Mesothelial cell of epicardium (in vitro differentiated cells): ENCODE measurements around the gene ADH1B. TPM values are rescaled to one million over a fixed set of nuclear protein-coding genes. Genes with fewer than 3 reads are reported as not detected.

Experiments used
- DNase-seq, 2 experiments: peaks; one replicate each; pipeline ENCODE4 v3.0.0; 2021; ENCODE audit warnings: low spot score in 2 of 2; ENCODE audit not compliant: unreplicated experiment in 2 of 2
- H3K27ac Mint-ChIP-seq: 2 replicates; pipeline ENCODE4 v1.8.0; 2021; ENCODE audit warnings: mixed read lengths
- H3K27me3 Mint-ChIP-seq: 2 replicates; pipeline ENCODE4 v1.8.0; 2021; ENCODE audit warnings: low read depth, mixed read lengths
- H3K36me3 Mint-ChIP-seq: 2 replicates; pipeline ENCODE4 v1.8.0; 2021; ENCODE audit warnings: mixed read lengths
- H3K4me1 Mint-ChIP-seq: 2 replicates; pipeline ENCODE4 v1.8.0; 2021; ENCODE audit warnings: mixed read lengths
- H3K4me3 Mint-ChIP-seq: 2 replicates; pipeline ENCODE4 v1.8.0; 2021; ENCODE audit warnings: mild to moderate bottlenecking, moderate library complexity, mixed read lengths
- H3K9me3 Mint-ChIP-seq: 2 replicates; pipeline ENCODE4 v1.8.0; 2021; ENCODE audit warnings: mixed read lengths
- CTCF ChIP-seq: fragments of 200-600 bp; sonication (generic); IDR thresholded peaks from one replicate; pipeline ENCODE4 v1.5.0; 2021; ENCODE audit warnings: antibody characterized with exemption; ENCODE audit not compliant: unreplicated experiment
- total RNA-seq: library from RNA; stranded (reverse); gene quantifications from 3 replicates; pipeline ENCODE4 v1.2.1, GENCODE V29; 2021

The ADH1B gene
- total RNA-seq, 1 donor from 2014 or later = not detected

DNA sequence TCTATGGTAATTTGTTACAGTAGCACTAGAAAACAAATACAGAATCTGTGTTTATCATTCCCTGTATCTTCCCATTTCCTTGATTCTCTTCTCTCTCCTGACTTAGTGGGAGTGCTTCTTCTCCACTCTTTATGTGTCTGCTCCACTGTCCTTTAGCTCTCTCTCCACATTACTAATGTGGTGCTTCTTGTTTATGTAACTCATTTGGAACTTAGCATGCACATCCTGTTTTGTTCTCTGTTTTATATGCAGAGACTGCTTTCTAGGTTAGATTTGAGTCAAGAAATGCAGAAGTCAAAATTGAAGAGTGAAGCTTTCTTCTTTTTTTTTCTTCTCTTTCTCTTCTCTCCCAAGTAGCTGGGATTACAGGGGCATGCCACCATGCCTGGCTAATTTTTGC is 56.3 kb downstream of the ADH1B start:
- Mint-ChIP-seq H3K27ac (no peak overlapping the region), H3K4me1 (no peaks in the 10 kb centered on the region), H3K27me3 (no peaks in the 10 kb centered on the region), H3K9me3 (peaks cover 30% of the 10 kb centered on the region), H3K4me3 (no peak overlapping the region), H3K36me3 (peaks cover 8% of the 10 kb centered on the region)
- no peak for TF ChIP-seq CTCF
- DNase-seq = no peak

Other genes with a start within 250 kb of the ADH1B start
- gene ADH5, start 232.6 kb downstream of the ADH1B start, total RNA-seq = 123 to 129 TPM (median 125 TPM) in 3 replicates
- gene ADH4, start 177.1 kb downstream of the ADH1B start, total RNA-seq = not detected in 3 replicates
- gene ADH6, start 102.2 kb downstream of the ADH1B start, total RNA-seq = not detected in 3 replicates
- not detected in 3 replicates for gene ADH1A, start 30.4 kb downstream of the ADH1B start, total RNA-seq
- 0.34 to 0.69 TPM (median 0.54 TPM) in 3 replicates for gene ADH1C, start 31.3 kb upstream of the ADH1B start, total RNA-seq
- gene ADH7, start 113.9 kb upstream of the ADH1B start, total RNA-seq = not detected in 3 replicates
- not detected in 3 replicates for gene C4orf17, start 189.6 kb upstream of the ADH1B start, total RNA-seq
- 4.5 to 5.5 TPM (median 5.1 TPM) in 3 replicates for gene TRMT10A, start 242.6 kb upstream of the ADH1B start, total RNA-seq